Right forelimb (tissue), 1 donor: ENCODE data around the gene GUCA2A.
"Not testable (repeated sequence)": the region's sequence is repeated elsewhere in the genome, so short reads cannot be mapped to it uniquely, and the experiment has no call there.

ENCODE experiments used
- DNase-seq: peaks from one replicate; pipeline ENCODE4 v3.0.0-alpha.2; 2018

Gene GUCA2A

GRCh38 chr1:42164551-42165420, at the start of gene GUCA2A:
Gene GUCA2A, minus strand, starts transcription at chr1:42164745. Its CDS starts 33 bp downstream, at chr1:42164712.
- DNase-seq, result no peak

- DNase-seq, result no peak
Observed at GRCh38 chr1:42211224-42211623, 46.7 kb upstream of the GUCA2A start.

GRCh38 chr1:42210421-42211133, 46.0 kb upstream of the GUCA2A start:
- DNase-seq, result no peak

DNA sequence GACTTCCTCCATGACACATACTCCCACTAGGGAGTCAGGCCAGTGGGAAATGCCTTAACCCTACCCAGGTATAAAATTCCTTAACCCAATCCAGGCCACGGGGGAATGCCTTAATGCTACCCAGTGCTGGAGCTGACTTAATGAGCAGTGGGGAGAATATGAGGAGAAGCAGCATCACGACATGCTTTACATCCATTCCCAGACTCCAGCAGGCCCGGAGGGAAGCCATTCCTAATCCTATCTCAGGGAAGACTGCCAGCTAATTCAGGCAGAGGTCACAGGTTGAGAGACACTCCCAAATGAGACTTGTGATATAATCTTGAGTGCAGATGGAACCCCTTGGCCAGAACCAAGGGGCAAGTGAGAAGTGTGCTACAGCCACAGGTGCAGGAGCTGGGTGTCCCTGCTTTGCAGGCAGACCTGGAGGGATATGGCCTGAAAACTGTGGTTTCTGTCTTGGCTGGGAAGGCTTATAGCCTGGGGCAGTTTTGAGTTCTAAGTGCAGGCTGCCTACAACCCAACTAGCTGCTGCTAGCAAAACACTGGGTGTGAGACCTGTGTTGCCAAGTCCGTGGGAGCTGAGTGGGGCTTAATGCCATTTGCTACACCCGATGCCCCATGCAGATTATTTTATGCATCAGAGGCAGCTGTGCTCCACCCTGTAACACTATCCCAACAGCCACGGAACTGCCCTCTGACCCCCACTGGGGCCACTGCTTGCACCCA, 45.1 kb upstream of the GUCA2A start:
- DNase-seq, result no peak

DNA sequence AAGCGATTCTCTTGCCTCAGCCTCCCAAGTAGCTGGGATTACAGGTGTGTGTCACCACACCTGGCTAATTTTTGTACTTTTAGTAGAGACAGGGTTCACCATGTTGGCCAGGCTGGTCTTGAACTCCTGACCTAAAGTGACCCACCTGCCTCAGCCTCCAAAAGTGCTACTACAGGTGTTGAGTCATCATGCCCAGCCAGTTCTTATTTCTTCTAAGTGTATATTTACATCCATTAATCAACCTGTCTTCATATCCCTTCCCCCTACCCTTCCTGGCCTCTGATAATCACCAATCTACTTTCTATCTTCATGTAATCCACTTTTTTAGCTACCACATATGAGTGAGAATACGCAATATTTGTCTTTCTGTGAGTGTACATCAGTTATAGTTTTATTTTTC, 42.4 kb upstream of the GUCA2A start:
- not testable (repeated sequence) for DNase-seq

DNA sequence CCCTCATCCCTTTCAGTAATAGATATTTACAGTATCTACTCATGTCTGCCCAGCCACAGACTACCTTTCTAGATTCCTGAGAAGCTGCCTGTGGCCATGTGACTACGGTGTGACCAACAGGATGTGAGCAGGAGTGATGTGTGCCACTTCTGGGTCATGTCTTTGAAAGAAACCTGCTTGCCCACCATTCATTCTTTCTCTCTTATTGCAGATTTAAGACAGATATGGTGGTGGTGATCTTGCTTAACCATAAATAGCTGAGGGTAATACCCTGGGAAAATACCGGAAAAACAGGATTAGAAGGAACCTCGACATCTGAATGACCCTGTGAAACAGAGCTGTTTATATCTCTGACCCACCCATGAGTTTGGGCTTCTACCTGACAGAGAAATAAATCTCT, 41.6 kb upstream of the GUCA2A start:
- no peak for DNase-seq

DNA sequence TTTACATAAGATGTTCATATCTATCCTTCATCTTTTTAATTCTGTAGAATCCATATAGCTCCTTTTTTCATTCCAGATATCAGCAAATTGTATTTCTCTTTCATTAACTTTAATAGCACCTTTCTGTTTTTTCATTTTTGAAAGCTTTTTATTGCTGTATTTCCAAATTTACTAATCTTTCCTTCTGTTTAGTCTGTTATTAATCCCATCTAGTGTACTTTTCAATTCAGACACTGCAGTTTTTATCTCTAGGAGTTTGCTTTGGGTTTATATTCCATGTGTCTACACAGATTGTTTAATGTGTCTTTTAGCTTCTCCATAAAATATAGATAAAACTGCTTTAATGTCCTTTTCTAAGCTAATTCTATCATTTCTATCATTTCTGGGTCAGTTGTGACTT, 37.4 kb upstream of the GUCA2A start:
- no peak for DNase-seq

GRCh38 chr1:42198251-42198650, 33.7 kb upstream of the GUCA2A start:
- no peak for DNase-seq

DNA sequence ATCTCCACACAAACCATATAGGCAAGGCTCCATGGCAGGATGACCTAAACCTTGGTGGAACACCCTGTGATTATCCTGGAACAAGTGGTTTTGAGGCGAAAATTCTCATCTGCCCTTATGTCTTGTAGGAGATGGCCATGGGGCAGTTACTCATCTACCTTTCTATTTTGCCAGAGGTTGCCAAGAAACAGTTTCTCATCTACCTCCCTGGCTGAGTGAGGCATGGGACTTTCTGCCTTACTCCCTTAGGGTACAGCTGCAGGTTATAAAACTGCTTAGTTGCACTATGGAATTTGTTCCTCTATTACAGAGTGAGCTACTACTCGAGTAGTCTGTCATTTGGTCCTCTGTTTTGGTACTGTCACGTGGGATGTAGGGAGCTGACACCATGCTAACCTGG, 31.3 kb upstream of the GUCA2A start:
- DNase-seq, result no peak

DNA sequence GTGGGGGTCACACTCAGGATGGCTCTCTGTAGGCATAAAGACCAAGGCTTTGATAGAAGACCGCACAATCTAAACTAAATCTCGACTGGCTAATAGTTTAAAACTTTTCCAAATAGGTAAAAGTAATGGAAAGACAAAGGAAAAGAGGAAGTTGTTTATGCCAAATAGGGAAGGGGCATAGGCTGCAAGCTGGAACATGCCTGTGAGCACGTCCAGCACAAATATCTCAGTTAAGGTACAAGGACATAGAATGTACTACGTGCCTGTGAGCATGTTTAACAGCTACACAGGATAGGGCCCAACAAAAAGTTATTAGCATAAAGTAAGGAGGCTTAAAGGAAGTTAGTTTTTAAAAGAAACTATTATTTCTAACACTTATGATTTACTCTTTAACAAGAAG, 27.6 kb upstream of the GUCA2A start:
- no peak for DNase-seq

DNA sequence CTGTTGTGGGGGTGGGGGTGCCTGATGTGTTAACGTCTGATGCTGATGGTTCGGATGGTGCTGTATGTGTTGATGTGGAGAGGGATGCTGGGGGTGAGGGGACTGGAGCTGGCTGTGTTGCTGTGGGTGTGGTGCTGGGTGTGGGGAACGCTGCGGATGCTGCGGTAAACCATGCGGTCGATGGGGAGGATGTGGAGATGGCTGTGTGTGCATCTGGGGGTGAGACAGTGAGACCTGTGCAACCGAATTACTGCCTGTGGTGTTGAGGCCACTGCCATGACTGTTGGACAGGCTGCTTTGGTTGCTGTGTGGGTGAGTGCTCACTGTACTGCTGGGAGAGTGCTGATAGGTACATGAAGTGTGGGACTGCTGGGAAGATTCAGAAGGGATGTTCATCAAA, 26.8 kb upstream of the GUCA2A start:
- DNase-seq, result no peak

DNA sequence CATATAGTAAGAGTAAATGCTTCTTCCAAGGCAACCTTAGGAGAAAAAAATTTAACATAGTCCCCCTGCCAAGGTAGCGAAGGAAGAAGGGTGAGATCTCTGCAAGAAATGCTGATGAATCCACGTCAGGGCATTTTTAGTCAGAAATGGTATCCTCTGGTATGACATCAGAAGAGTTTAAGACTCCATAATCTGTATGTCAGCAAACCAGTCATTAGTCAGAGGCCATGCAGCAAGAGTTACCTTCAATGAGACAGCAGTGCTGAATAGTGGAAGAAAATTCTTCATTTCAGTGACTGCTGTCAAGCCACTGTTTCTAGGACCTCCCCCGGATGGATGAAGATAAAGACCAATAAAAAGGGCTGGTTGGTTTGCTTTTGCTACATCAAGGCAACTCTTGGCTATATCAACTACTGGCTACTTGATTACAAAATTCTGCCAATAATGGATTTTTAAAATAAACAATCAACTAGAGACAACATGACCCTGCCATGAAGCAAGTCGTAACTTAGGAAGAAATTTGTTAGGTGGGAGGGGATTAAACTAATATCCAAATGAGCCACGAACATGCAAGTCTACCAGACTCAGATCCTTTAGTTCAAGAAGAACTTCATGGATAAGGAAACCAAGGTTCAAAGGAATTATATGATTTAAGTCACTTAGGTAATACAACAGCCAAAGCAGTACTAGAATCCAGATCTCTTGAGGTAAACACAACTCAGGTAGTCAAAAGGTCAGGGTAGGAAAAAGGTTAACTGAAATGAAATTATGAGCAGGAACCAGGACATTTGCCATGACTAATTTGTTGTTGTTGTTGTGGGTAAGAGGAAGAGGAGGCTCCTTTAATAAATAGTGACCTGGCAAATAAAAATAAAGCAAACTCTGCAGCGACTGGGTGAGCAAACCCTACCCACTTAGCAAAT, 25.6 kb upstream of the GUCA2A start:
- DNase-seq, result no peak

- DNase-seq, result no peak
Observed at GRCh38 chr1:42186152-42186551, 21.6 kb upstream of the GUCA2A start.

- DNase-seq, result no peak
Observed at GRCh38 chr1:42184616-42185015, 20.1 kb upstream of the GUCA2A start.

DNA sequence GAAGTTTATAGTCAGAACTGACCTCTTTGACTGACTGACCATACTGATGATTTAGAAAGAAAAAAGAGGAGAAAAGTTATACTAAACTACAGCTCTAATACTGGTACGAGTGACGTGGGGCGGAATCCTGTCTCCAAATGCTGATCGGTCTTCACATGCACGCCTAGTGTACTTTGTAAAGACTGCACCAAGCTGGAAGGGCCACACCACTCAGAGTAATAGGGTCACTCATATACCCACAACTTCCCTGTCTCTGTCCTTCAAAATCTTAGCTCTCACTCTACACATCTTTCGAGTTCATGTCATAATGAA, 19.4 kb upstream of the GUCA2A start:
- DNase-seq, result no peak

DNA sequence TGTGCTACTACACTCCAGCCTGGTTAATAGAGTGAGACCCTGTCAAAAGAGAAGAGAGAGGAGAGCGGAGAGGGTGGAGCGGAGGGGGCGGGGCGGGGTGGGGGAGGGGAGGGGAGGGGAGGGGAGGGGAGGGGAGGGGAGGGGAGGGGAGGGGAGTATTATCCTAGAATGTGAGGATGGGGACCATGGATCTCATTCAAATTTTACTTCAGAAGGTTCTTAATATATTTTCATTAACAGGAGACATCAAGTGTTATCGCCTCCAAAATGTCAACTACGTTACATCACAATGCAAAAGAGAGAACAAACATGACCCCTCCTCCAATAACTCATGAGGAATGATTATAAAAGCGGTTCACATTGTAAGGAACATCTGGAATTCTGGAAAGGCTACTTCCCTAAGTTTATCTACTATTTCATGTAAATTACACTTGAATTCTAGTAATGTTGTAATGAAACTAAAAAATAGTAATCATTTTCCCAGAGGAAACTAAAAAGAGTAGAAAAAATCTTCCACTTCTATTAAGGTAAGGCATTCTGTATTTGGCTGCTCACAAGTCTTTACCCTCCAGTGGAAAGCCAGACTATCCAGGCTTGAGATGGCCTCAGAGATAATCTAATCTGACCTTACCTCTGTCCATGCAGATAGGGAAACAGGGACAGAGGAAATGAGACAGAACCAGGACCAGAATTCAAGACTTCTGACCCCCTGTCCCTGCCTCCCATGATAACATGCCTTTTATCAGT, 18.8 kb upstream of the GUCA2A start:
- no peak for DNase-seq

DNA sequence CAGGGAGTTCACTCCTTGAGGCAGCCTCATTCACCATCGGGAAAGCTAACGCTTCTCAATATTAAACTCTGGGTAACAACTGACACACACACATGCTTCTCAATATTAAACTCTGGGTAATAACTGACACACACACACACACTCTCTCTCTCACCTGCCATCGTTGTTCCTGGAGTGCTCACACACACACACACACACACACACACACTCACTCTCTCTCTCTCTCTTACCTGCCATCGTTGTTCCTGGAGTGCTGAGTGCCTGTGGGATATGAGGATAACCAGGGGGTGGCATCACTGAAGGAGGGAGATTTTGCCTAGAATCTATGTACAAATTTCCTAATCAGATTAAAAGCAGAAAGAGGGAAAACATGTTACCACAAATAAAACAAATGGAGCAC, 17.1 kb upstream of the GUCA2A start:
- DNase-seq, result no peak

DNA sequence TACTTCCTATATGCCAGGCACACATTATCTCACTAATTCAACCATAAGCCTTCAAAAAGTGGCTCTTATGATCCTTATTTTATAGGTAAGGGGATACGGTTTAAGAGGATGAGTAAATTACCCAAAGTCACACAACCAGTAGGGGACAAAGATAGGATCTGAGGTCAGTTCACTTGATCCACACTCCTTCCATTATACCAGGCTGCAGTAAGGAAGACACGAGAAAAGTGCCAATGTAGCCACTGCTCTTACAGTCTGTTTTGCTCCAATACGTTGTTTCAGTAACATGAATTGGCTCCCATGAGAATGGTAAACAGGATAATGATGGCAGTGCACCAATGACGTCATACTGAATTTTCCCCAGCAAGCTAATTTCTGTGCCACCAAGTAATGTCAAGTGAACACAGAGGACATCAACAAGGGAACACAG, 15.4 kb upstream of the GUCA2A start:
- DNase-seq, result no peak

DNA sequence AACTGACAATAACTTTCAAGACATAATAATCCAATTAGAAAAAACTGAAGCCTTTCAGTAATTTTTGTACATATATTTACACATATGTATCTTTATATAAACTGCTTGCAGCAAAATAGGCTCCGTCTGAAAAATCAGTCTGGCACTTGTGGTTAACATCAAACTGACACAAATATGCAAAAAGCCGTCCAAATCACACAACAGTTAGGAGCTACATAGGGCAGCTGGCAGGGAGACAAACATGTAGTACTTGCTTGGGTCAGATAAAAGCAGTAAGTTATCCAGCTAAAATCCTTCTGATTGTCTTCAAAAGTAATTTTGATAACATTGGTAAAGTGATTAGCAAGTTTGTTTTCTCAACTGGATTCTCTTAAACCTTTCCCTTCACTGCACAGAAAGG, 14.7 kb upstream of the GUCA2A start:
- DNase-seq, result no peak

DNA sequence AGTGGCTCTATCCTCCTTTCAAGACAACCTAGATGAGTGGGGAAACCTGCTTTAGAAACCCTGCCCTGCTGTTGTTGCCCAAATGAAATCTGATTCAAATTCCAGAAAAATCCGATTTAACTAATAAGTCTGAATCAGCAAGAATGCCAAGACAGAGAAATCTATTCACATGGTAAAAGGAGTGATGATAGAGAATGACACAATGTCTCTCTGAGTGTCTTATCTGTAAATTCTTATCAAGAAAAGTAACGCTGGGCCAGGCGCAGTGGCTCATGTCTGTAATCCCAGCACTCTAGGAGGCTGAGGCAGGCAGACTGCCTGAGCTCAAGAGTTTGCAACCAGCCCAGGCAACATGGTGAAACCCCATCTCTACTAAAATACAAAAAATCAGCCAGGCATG, 13.7 kb upstream of the GUCA2A start:
- no peak for DNase-seq

- no peak for DNase-seq
Observed at GRCh38 chr1:42177541-42177981, 13.0 kb upstream of the GUCA2A start.
